H9 (cell line): Measurements from ENCODE around the gene GPRC5A. TPM values are rescaled to one million over a fixed set of nuclear protein-coding genes. Genes with fewer than 3 reads are reported as not detected.

Experiments
- DNase-seq: peaks from one replicate; pipeline ENCODE4 v3.0.0-alpha.2; 2017
- H2AFZ ChIP-seq: one replicate; pipeline ENCODE4 v1.6.1; 2013; ENCODE audit warnings: mild to moderate bottlenecking, low read length, control low read depth, moderate library complexity
- H2AK5ac ChIP-seq: 2 replicates; pipeline ENCODE4 v1.6.1; 2013; ENCODE audit warnings: low read length, control low read depth, mixed read lengths; ENCODE audit not compliant: insufficient read length
- H2BK120ac ChIP-seq: one replicate; pipeline ENCODE4 v1.6.1; 2013; ENCODE audit warnings: low read depth, mild to moderate bottlenecking, low read length, control low read depth, inconsistent platforms; ENCODE audit not compliant: poor library complexity, severe bottlenecking
- H2BK12ac ChIP-seq: 2 replicates; pipeline ENCODE4 v1.6.1; 2013; ENCODE audit warnings: low read length, control low read depth, mixed read lengths, low read depth; ENCODE audit not compliant: insufficient read length
- H2BK15ac ChIP-seq: 2 replicates; pipeline ENCODE4 v1.6.1; 2013; ENCODE audit warnings: low read depth, low read length, control low read depth
- H2BK20ac ChIP-seq: one replicate; pipeline ENCODE4 v1.6.1; 2013; ENCODE audit warnings: low read depth, mild to moderate bottlenecking, low read length, control low read depth, inconsistent platforms; ENCODE audit not compliant: poor library complexity, severe bottlenecking
- H2BK5ac ChIP-seq: 2 replicates; pipeline ENCODE4 v1.6.1; 2013; ENCODE audit warnings: low read length, control low read depth, mixed read lengths; ENCODE audit not compliant: insufficient read length
- H3K14ac ChIP-seq: 2 replicates; pipeline ENCODE4 v1.6.1; 2013; ENCODE audit warnings: low read length, control low read depth; ENCODE audit not compliant: insufficient read depth
- H3K18ac ChIP-seq: 2 replicates; pipeline ENCODE4 v1.6.1; 2013; ENCODE audit warnings: low read depth, mild to moderate bottlenecking, mixed read lengths, low read length, control low read depth; ENCODE audit not compliant: insufficient read length
- H3K23ac ChIP-seq: 2 replicates; pipeline ENCODE4 v1.6.1; 2013; ENCODE audit warnings: low read length, control low read depth, mixed read lengths, low read depth; ENCODE audit not compliant: insufficient read length
- H3K23me2 ChIP-seq: 2 replicates; pipeline ENCODE4 v1.6.1; 2013; ENCODE audit warnings: low read depth, mild to moderate bottlenecking, mixed read lengths, low read length, control low read depth; ENCODE audit not compliant: insufficient read length, poor library complexity, severe bottlenecking
- H3K27ac ChIP-seq: 2 replicates; pipeline ENCODE4 v1.5.1; 2013; ENCODE audit warnings: low read length, control low read depth, mixed read lengths, low read depth; ENCODE audit not compliant: insufficient read length
- H3K27me3 ChIP-seq: 2 replicates; pipeline ENCODE4 v1.6.1; 2013; ENCODE audit warnings: low read length, control low read depth, inconsistent platforms; ENCODE audit not compliant: insufficient read depth
- H3K4ac ChIP-seq: 2 replicates; pipeline ENCODE4 v1.6.1; 2013; ENCODE audit warnings: low read depth, mild to moderate bottlenecking, control low read depth, inconsistent platforms, low read length, moderate library complexity
- H3K4me1 ChIP-seq: 2 replicates; pipeline ENCODE4 v1.6.1; 2013; ENCODE audit warnings: low read length, control low read depth, inconsistent platforms; ENCODE audit not compliant: insufficient read depth
- H3K4me2 ChIP-seq: 2 replicates; pipeline ENCODE4 v1.6.1; 2013; ENCODE audit warnings: low read length, control low read depth, mixed read lengths; ENCODE audit not compliant: insufficient read length, insufficient read depth
- H3K56ac ChIP-seq: 2 replicates; pipeline ENCODE4 v1.6.1; 2013; ENCODE audit warnings: low read depth, mild to moderate bottlenecking, mixed read lengths, low read length, control low read depth; ENCODE audit not compliant: insufficient read length
- H3K79me1 ChIP-seq: 2 replicates; pipeline ENCODE4 v1.6.1; 2013; ENCODE audit warnings: low read depth, mild to moderate bottlenecking, moderate library complexity, low read length, control low read depth, inconsistent platforms; ENCODE audit not compliant: insufficient read depth, poor library complexity, severe bottlenecking
- H3K79me2 ChIP-seq: 2 replicates; pipeline ENCODE4 v1.6.1; 2013; ENCODE audit warnings: low read length, control low read depth, inconsistent platforms; ENCODE audit not compliant: insufficient read depth
- H3K9ac ChIP-seq: 2 replicates; pipeline ENCODE4 v1.6.1; 2013; ENCODE audit warnings: low read length, control low read depth, mixed read lengths; ENCODE audit not compliant: insufficient read length; ENCODE audit errors: extremely low read depth
- H3K9me3 ChIP-seq: one replicate; pipeline ENCODE4 v1.6.1; 2013; ENCODE audit warnings: low read depth, low read length, inconsistent platforms; ENCODE audit not compliant: control insufficient read depth
- H3T11ph ChIP-seq: one replicate; pipeline ENCODE4 v1.6.1; 2013; ENCODE audit warnings: mild to moderate bottlenecking, low read length, control low read depth, inconsistent platforms
- H4K20me1 ChIP-seq: one replicate; pipeline ENCODE4 v1.6.1; 2013; ENCODE audit not compliant: control insufficient read depth, insufficient read length, insufficient read depth
- H4K5ac ChIP-seq: 2 replicates; pipeline ENCODE4 v1.6.1; 2013; ENCODE audit warnings: low read depth, mild to moderate bottlenecking, mixed read lengths, low read length, control low read depth; ENCODE audit not compliant: insufficient read length
- H4K8ac ChIP-seq: replicated peaks from 2 replicates; pipeline ENCODE4 v1.6.1; 2013; ENCODE audit warnings: low read length, control low read depth, mixed read lengths, low read depth; ENCODE audit not compliant: insufficient read length
- H4K91ac ChIP-seq: 2 replicates; pipeline ENCODE4 v1.6.1; 2013; ENCODE audit warnings: low read depth, mild to moderate bottlenecking, moderate library complexity, mixed read lengths, low read length, control low read depth; ENCODE audit not compliant: insufficient read length
- H3K27ac Mint-ChIP-seq, 3 experiments: 2 replicates in 2 of 3; 3 replicates in 1 of 3; pipeline ENCODE4 v1.8.0; 2020 to 2021; ENCODE audit warnings: mixed read lengths in 3 of 3, mild to moderate bottlenecking in 1 of 3, moderate library complexity in 1 of 3
- H3K27me3 Mint-ChIP-seq: 2 replicates; pipeline ENCODE4 v1.8.0; 2021; ENCODE audit warnings: low read depth, mild to moderate bottlenecking, moderate library complexity, mixed read lengths
- H3K36me3 Mint-ChIP-seq, 3 experiments: 2 replicates in 2 of 3; 3 replicates in 1 of 3; pipeline ENCODE4 v1.8.0; 2020 to 2021; ENCODE audit warnings: low read depth in 3 of 3, mixed read lengths in 3 of 3; ENCODE audit not compliant: insufficient read depth in 1 of 3
- H3K4me1 Mint-ChIP-seq, 2 experiments: 2 replicates each; pipeline ENCODE4 v1.8.0; 2020; ENCODE audit warnings: mixed read lengths in 2 of 2
- H3K4me3 Mint-ChIP-seq, 2 experiments: 2 replicates in 1 of 2; 3 replicates in 1 of 2; pipeline ENCODE4 v1.8.0; 2020 to 2021; ENCODE audit warnings: mild to moderate bottlenecking in 2 of 2, mixed read lengths in 2 of 2, moderate library complexity in 1 of 2
- H3K9me3 Mint-ChIP-seq, 2 experiments: 2 replicates in 1 of 2; 3 replicates in 1 of 2; pipeline ENCODE4 v1.8.0; 2020; ENCODE audit warnings: mild to moderate bottlenecking in 2 of 2, mixed read lengths in 2 of 2, moderate library complexity in 1 of 2
- CTCF ChIP-seq: fragments of 200-600 bp; sonication (generic); conservative IDR thresholded peaks from 3 replicates; pipeline ENCODE4 v1.8.0; 2021; ENCODE audit warnings: antibody characterized with exemption, mild to moderate bottlenecking
- WGBS: extraction: QIAGEN DNeasy Blood & Tissue Kit; methylation state at CpG from one replicate; pipeline ENCODE4 v1.1.7; 2013; ENCODE audit warnings: missing lambda C conversion rate, low lambda C conversion rate, mixed read lengths; ENCODE audit not compliant: insufficient read length; ENCODE audit errors: extremely low coverage; 5-methylcytosine and 5-hydroxymethylcytosine counted together
- total RNA-seq: library from RNA; stranded (reverse); gene quantifications from 2 replicates; pipeline ENCODE4 v1.2.1, GENCODE V29; 2021

The GPRC5A gene
- total RNA-seq, 1 experiment from 2014 or later, result 0.09 TPM

- no peak overlapping the region for H3K27ac ChIP-seq
- H4K20me1 ChIP-seq, result no peaks in the 10 kb centered on the region
- no peaks in the 10 kb centered on the region for H3K79me2 ChIP-seq
- DNase-seq, result no peak
- no peak overlapping the region for H2BK15ac ChIP-seq
- no peak overlapping the region for H2AK5ac ChIP-seq
- no peak overlapping the region for H2BK5ac ChIP-seq
- no peaks in the 10 kb centered on the region for H3K27me3 ChIP-seq
- H3K4me2 ChIP-seq, result no peak overlapping the region
- H3K9me3 ChIP-seq, result no peaks in the 10 kb centered on the region
- H4K91ac ChIP-seq, result no peak overlapping the region
- Mint-ChIP-seq H3K4me1 (peaks cover 11 to 14% of the 10 kb centered on the region in 2 experiments), H3K27me3 (no peaks in the 10 kb centered on the region), H3K36me3 (peaks cover 4 to 17% (median 9%) of the 10 kb centered on the region in 3 experiments; a peak in 6 of 7 replicates), H3K4me3 (no peak overlapping the region), H3K27ac (no peak overlapping the region), H3K9me3 (peaks cover 0 to 2% of the 10 kb centered on the region in 2 experiments; a peak in 1 of 5 replicates)
- no peaks in the 10 kb centered on the region for H3K79me1 ChIP-seq
- H3K4ac ChIP-seq, result no peak overlapping the region
- no peak overlapping the region for H2BK120ac ChIP-seq
- H3K4me1 ChIP-seq, result peaks cover 5% of the 10 kb centered on the region; the same call in 1 of the 2 replicates
- no peak for TF ChIP-seq CTCF
- H3K9ac ChIP-seq, result no peak overlapping the region
- H3K23me2 ChIP-seq, result no peaks in the 10 kb centered on the region
- H3K23ac ChIP-seq, result no peak overlapping the region
- no peak overlapping the region for H4K5ac ChIP-seq
- no peak overlapping the region for H3K56ac ChIP-seq
- H3K18ac ChIP-seq, result no peak overlapping the region
- no peak overlapping the region for H2BK12ac ChIP-seq
- no peak overlapping the region for H3T11ph ChIP-seq
- no peak overlapping the region for H2BK20ac ChIP-seq
- H2AFZ ChIP-seq, result no peak overlapping the region
- WGBS, result no CpG with 5 or more reads among the region's 2 CpGs
- no peak overlapping the region for H3K14ac ChIP-seq
- no peak overlapping the region for H4K8ac ChIP-seq
These were observed 27.1 kb upstream of the GPRC5A start for GRCh38 chr12:12864243-12864642.
